Measurements from ENCODE around the gene ETS1. TPM values are rescaled to one million over a fixed set of nuclear protein-coding genes. Genes with fewer than 3 reads are reported as not detected.

ETS1 gene
- total RNA-seq, 1 donor = 95.0 TPM

GRCh38 chr11:128496249-128496648, 91.1 kb downstream of the ETS1 start:
- no peak for DNase-seq (ENCODE audit: low read depth)
- H3K4me3 ChIP-seq (ENCODE audit: low read depth, low read length) = no peak overlapping the region
- TF ChIP-seq CTCF (IDR thresholded peaks at IDR 0.05; ENCODE audit: insufficient read depth, low read depth, low read length) = no peak

- TF ChIP-seq CTCF (IDR thresholded peaks at IDR 0.05; ENCODE audit: insufficient read depth, low read depth, low read length) = no peak
- H3K4me3 ChIP-seq (ENCODE audit: low read depth, low read length) = no peak overlapping the region
- DNase-seq (ENCODE audit: low read depth) = no peak
Measured at GRCh38 chr11:128494418-128495332, 92.7 kb downstream of the ETS1 start.

- H3K4me3 ChIP-seq (ENCODE audit: low read depth, low read length) = no peak overlapping the region
- no peak for TF ChIP-seq CTCF (IDR thresholded peaks at IDR 0.05; ENCODE audit: insufficient read depth, low read depth, low read length)
- no peak for DNase-seq (ENCODE audit: low read depth)
Measured at GRCh38 chr11:128493570-128493965, 93.8 kb downstream of the ETS1 start.

GRCh38 chr11:128492903-128493569, 94.3 kb downstream of the ETS1 start:
- no peak for TF ChIP-seq CTCF (IDR thresholded peaks at IDR 0.05; ENCODE audit: insufficient read depth, low read depth, low read length)
- no peak for DNase-seq (ENCODE audit: low read depth)
- H3K4me3 ChIP-seq (ENCODE audit: low read depth, low read length) = no peak overlapping the region

DNA sequence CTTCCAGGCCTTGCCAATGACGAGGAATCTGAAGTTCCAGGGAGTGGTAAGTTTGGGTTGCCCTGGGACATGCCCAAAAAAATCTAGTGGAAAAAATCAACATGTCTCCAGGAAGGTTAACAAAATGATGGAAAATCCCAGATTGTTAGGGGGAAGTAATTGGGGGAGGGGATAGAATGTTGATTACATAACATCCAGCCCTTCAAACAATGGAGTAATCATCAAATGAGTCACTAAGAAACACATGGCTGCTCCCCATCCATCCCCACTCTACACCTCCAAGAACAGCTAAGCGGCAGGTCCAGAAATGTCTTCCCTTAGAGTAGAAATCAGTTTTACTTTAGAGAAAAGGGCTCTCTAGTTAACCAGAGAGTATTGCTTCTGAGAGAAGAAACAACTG, 94.9 kb downstream of the ETS1 start:
- no peak for TF ChIP-seq CTCF (IDR thresholded peaks at IDR 0.05; ENCODE audit: insufficient read depth, low read depth, low read length)
- H3K4me3 ChIP-seq (ENCODE audit: low read depth, low read length) = no peak overlapping the region
- no peak for DNase-seq (ENCODE audit: low read depth)

- DNase-seq (ENCODE audit: low read depth) = no peak
- H3K4me3 ChIP-seq (ENCODE audit: low read depth, low read length) = no peak overlapping the region
- no peak for TF ChIP-seq CTCF (IDR thresholded peaks at IDR 0.05; ENCODE audit: insufficient read depth, low read depth, low read length)
Measured at GRCh38 chr11:128491195-128491936, 96.0 kb downstream of the ETS1 start.

Data from fibroblast of villous mesenchyme (primary cell).